B cell (primary cell): ENCODE data around the gene PDSS1.

Source experiments
- CTCF ChIP-seq: fragments of 200-600 bp; IDR thresholded peaks from one replicate; pipeline ENCODE4 v1.8.0; 2022; ENCODE audit warnings: antibody characterized with exemption, mild to moderate bottlenecking
- EZH2 ChIP-seq: IDR thresholded peaks from 2 replicates; pipeline ENCODE4 v1.6.1; 2012; ENCODE audit warnings: borderline replicate concordance, low read depth, mild to moderate bottlenecking, moderate library complexity, low read length; ENCODE audit not compliant: insufficient read depth, poor library complexity, severe bottlenecking

- TF ChIP-seq CTCF (no peak), EZH2 (no peak)
These were observed 81.8 kb downstream of the PDSS1 start for GRCh38 chr10:26779176-26779860.
